Measurements from ENCODE around the gene LRRC32.

GRCh38 chr11:76612226-76612625 is 58.3 kb downstream of the LRRC32 start:
- TF ChIP-seq POLR2A (IDR thresholded peaks at IDR 0.05) (no peak), CTCF (IDR thresholded peaks at IDR 0.05) (no peak)

All from adrenal gland (tissue), 5 donors.